C1 segment of cervical spinal cord (tissue), 14 donors: ENCODE data around the gene EIF4A2.
"Not testable (repeated sequence)": the region's sequence is repeated elsewhere in the genome, so short reads cannot be mapped to it uniquely, and the experiment has no call there.

Experiments
- DNase-seq, 14 donors: peaks; one replicate each; lab custom pipeline; 2025; lab: John Stamatoyannopoulos, UW

The EIF4A2 gene

DNA sequence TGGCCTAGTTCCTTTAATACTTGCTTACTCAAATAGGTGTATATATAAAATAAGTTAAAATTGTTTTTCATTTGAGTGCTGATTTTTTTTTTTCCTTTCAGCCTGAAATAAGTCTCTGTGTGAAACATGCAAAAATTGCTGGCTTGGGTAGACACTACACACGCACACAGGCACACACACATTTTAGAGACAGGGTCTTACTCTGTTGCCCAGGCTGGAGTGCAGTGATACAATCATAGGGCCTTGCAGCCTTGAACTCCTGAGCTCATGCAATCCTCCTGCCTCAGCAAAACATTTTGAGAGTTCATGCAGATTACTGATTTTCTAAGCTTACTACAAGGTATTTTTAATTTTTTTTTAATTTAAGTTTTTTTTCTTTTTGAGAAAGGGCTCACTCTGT lies 35.6 kb downstream of the EIF4A2 start:
- no peak for DNase-seq

DNA sequence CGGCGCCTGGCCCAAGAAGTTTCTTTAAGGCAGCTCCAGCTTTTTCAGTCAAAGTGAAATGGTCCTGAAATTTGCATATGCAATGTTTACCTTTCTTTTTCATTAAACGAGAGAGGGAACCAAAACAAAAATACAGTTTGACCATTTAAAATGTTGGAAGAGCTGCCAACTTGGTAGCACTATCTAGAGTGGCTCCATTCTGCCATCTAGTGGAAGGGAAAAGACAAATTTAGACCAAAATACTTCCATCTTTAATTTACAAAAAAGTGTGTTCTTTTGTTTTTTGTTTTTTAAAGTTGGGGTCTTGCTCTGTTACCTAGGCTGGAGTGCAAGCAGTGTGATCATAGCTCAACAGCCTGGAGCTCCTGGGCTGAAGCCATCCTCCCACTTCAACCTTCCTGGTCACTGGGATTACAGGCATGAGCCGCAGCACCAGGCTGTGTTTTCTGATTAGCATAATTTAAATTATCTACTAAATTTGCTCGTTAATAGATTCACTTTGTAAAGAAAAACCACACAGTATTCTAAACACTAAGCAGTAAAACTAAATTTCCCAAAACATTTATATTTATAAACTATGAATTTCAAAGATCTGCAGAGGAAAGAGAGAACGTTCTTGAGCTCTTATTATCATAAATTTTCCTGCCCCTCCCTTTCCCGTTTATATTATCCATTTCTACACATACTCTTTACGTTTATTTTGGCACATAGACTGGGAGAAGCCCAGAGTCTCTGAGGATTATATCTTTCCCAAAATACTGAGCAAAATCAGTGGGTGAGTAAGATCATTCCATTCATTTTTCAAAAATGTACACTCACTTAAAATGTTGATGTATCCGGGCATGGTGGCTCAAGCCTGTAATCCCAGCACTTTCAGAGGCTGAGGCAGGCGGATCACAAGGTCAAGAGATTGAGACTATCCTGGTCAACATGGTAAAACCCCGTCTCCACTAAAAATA lies 38.3 kb downstream of the EIF4A2 start:
- DNase-seq = no peak

DNA sequence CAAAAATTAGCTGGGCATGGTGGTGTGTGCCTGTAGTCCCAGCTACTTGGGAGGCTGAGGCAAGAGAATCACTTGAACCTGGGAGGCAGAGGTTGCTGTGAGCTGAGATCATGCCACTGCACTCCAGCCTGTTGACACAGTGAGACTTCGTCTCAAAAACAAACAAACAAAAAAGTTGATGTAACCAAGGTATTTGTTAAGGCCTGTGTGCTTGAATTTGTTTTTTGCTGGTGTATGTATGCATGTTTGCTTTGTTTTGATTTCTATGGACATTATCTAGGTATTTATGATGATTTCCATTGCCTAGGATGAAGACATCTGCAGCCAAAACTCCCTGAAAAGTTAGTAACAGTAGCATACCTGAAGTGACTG lies 39.0 kb downstream of the EIF4A2 start:
- not testable (repeated sequence) for DNase-seq

- no peak for DNase-seq
Measured at GRCh38 chr3:186823386-186823785, 40.0 kb downstream of the EIF4A2 start.

GRCh38 chr3:186824430-186825139 lies 41.2 kb downstream of the EIF4A2 start:
- DNase-seq = no peak

- DNase-seq = peak in 9 of 14 donors; percentile 9 to 65 (median 22)
Measured at GRCh38 chr3:186825294-186825821, 42.0 kb downstream of the EIF4A2 start.

- peak in 2 of 14 donors; percentile 22 to 64 for DNase-seq
Measured at GRCh38 chr3:186825872-186826409, 42.6 kb downstream of the EIF4A2 start.

- peak in 3 of 14 donors; percentile 4 to 43 (median 42) for DNase-seq
Measured at GRCh38 chr3:186826410-186826975, 43.1 kb downstream of the EIF4A2 start.

GRCh38 chr3:186826976-186827857 lies 43.8 kb downstream of the EIF4A2 start:
- peak in 13 of 14 donors; percentile 22 to 89 (median 62) for DNase-seq

GRCh38 chr3:186828340-186828739 lies 45.0 kb downstream of the EIF4A2 start:
- no peak for DNase-seq

- no peak for DNase-seq
Measured at GRCh38 chr3:186831798-186832197, 48.4 kb downstream of the EIF4A2 start.

GRCh38 chr3:186832276-186832675 lies 48.9 kb downstream of the EIF4A2 start:
- no peak for DNase-seq
